Heart right ventricle (tissue), 16 donors: ENCODE results near the gene HSPA12B. TPM values are rescaled to one million over a fixed set of nuclear protein-coding genes. Genes with fewer than 3 reads are reported as not detected.

Experiments used
- ATAC-seq, 8 donors: fragments of 200-7000 bp; cut with Tn5 transposase; one replicate each; pipeline ENCODE4 v1.9.1; 2020; ENCODE audit warnings: mild to moderate bottlenecking in 8 of 8, moderate library complexity in 8 of 8, moderate number of reproducible peaks in 1 of 8
- DNase-seq, 2 donors: peaks; one replicate each; pipeline ENCODE4 v3.0.0-alpha.2; 2020
- H3K27ac ChIP-seq, 10 donors: fragments of 200-600 bp; sonication (generic) in 2 of 10; one replicate each; pipeline versions ENCODE4 v1.5.0 to v1.8.0; 2020 to 2022; ENCODE audit warnings: mild to moderate bottlenecking in 3 of 10
- H3K27me3 ChIP-seq, 7 donors: fragments of 200-600 bp; one replicate each; pipeline ENCODE4 v1.8.0; 2021 to 2022; ENCODE audit warnings: mild to moderate bottlenecking in 2 of 7
- H3K36me3 ChIP-seq, 9 donors: fragments of 200-600 bp; sonication (generic) in 1 of 9; one replicate each; pipeline versions ENCODE4 v1.5.0 to v1.8.0; 2020 to 2022; ENCODE audit warnings: mild to moderate bottlenecking in 2 of 9
- H3K4me1 ChIP-seq, 9 donors: fragments of 200-600 bp; sonication (generic) in 1 of 9; one replicate each; pipeline versions ENCODE4 v1.5.0 to v1.8.0; 2020 to 2022; ENCODE audit warnings: mild to moderate bottlenecking in 4 of 9
- H3K4me3 ChIP-seq, 10 donors: fragments of 200-600 bp; sonication (generic) in 2 of 10; one replicate each; pipeline versions ENCODE4 v1.5.0 to v1.8.0; 2020 to 2022; ENCODE audit warnings: mild to moderate bottlenecking in 7 of 10, moderate library complexity in 2 of 10
- H3K9me3 ChIP-seq, 11 donors: fragments of 200-600 bp in 10 of 11; sonication (generic) in 2 of 11; one replicate each; pipeline versions ENCODE4 v1.5.0 to v1.8.0; 2013 to 2022; ENCODE audit warnings: mild to moderate bottlenecking in 2 of 11, control low read depth in 1 of 11, moderate library complexity in 1 of 11
- CTCF ChIP-seq, 9 donors: fragments of 200-600 bp; sonication (generic) in 2 of 9; IDR thresholded peaks; one replicate each; pipeline versions ENCODE4 v1.5.0 to v1.8.0; 2021 to 2022; ENCODE audit warnings: antibody characterized with exemption in 9 of 9, mild to moderate bottlenecking in 5 of 9, moderate library complexity in 1 of 9
- WGBS, 2 donors: extraction: QIAGEN DNeasy Blood & Tissue Kit; methylation state at CpG; one replicate each; pipeline ENCODE4 v1.1.7; 2013; ENCODE audit warnings: inconsistent platforms in 1 of 2; 5-methylcytosine and 5-hydroxymethylcytosine counted together
- intact Hi-C, 10 donors: fragments of 100-400 bp; cut with DNase I; formaldehyde crosslinking; loops; one replicate each; pipeline versions ENCODE4 v1.11.1 to v1.14.2; 2022
- polyA plus RNA-seq, 2 donors: library from polyadenylated mRNA; stranded (reverse); fragments of 200-250 nt; gene quantifications; one replicate each; pipeline ENCODE4 v1.2.3, GENCODE V29; 2013
- total RNA-seq, 10 donors: library from RNA; stranded (reverse); fragmentation: NEBNext Ultra II Directional in 3 of 10; extraction: Animal tissue kit (Norgen Biotek cat#: 25700) in 3 of 10; gene quantifications; one replicate each; pipeline versions ENCODE4 v1.2.1 to v1.2.4, GENCODE V29; 2021 to 2023
- donor health status: Arrhythmogenic right ventricular cardiomyopathy.
- donor health status: ischemic (EF 13 %, LVEDD 7.1; RV severe dilation, severe dysfunction).
- donor health status: healthy with polysubstance abuse.
- donor health status: DM: no; HTN: yes; CAD: no.
- donor health status: DM: no; HTN: no; CAD: no.
- donor health status: ischemic (EF 25% LVEDD 6.9; RV normal size, moderate dysfunction).
- donor health status: ischemic (EF 25% LVEDD 5.7; RV mildly dilated, moderate dysfunction).
- donor health status: healthy.
- donor health status: DM: yes; HTN: yes; CAD: no.
- donor health status: Ischemic cardiomyopathy.
- donor health status: ischemic (EF 35%, LVEDD 5.7; RV mildly dilated, moderate dysfunction).
- donor health status: nonischemic (EF 11% LVEDD 7.7; RV severe dilation, severe dysfunction).
- donor health status: DM: yes; HTN: yes; CAD: no.
- donor health status: PGD.
- donor health status: ischemic (EF 29% LVEDD 5.4; RV normal size, mild dysfunction).
- donor health status: nonischemic (EF 23%, LVEDD 6.1; RV moderate dilation, normal function).

HSPA12B gene
- total and polyA plus RNA-seq, 12 donors = 8.4 to 26.5 (median 13.0) TPM

GRCh38 chr20:3704087-3704486 is 28.4 kb upstream of the HSPA12B start:
- Histone ChIP-seq H3K36me3 (peaks cover 0 to 38% (median 0%) of the 10 kb centered on the region in 9 donors), H3K9me3 (no peaks in the 10 kb centered on the region), H3K27ac (no peak overlapping the region), H3K27me3 (no peaks in the 10 kb centered on the region), H3K4me1 (peaks cover 0 to 13% (median 0%) of the 10 kb centered on the region in 9 donors), H3K4me3 (no peak overlapping the region)
- WGBS, 2 donors = 65 to 75% methylated on average over 5 of the region's 5 CpGs
- DNase-seq (no peak), ATAC-seq (no peak)
- intact Hi-C loops = no loop called here
- no peak for TF ChIP-seq CTCF (IDR thresholded peaks at IDR 0.05)

- 82 to 85% methylated on average over 14 of the region's 14 CpGs for WGBS, 2 donors
- no peak for DNase-seq
- ATAC-seq = no peak
Measured at GRCh38 chr20:3705491-3705969, 27.0 kb upstream of the HSPA12B start.

GRCh38 chr20:3705970-3706739 is 26.3 kb upstream of the HSPA12B start:
- intact Hi-C loops = loop anchor here in 1 of 10 donors (5.0 kb wide), 1 partner anchor 144 kb away; no protein-coding TSS in a partner anchor
- DNase-seq (no peak), ATAC-seq (peak in 1 of 8 donors; percentile 24)
- Histone ChIP-seq H3K9me3 (no peaks in the 10 kb centered on the region), H3K36me3 (peaks cover 0 to 36% (median 0%) of the 10 kb centered on the region in 9 donors), H3K4me1 (peaks cover 3 to 28% (median 12%) of the 10 kb centered on the region in 9 donors), H3K4me3 (no peak overlapping the region), H3K27me3 (no peaks in the 10 kb centered on the region), H3K27ac (no peak overlapping the region)
- TF ChIP-seq CTCF (IDR thresholded peaks at IDR 0.05) = no peak
- 96% methylated on average over 31 of the region's 31 CpGs for WGBS, 2 donors

More at GRCh38 chr20:3705491-3705969, 27.0 kb upstream of the HSPA12B start:
- H3K4me1 ChIP-seq = peaks cover 1 to 21% (median 6%) of the 10 kb centered on the region in 9 donors
- peaks cover 0 to 38% (median 0%) of the 10 kb centered on the region in 9 donors for H3K36me3 ChIP-seq
- no peak for TF ChIP-seq CTCF (IDR thresholded peaks at IDR 0.05)
- H3K27me3 ChIP-seq = no peaks in the 10 kb centered on the region
- intact Hi-C loops = loop anchor here in 1 of 10 donors (5.0 kb wide), 1 partner anchor 143 kb away; no protein-coding TSS in a partner anchor
- no peak overlapping the region for H3K4me3 ChIP-seq
- H3K27ac ChIP-seq = no peak overlapping the region
- no peaks in the 10 kb centered on the region for H3K9me3 ChIP-seq

GRCh38 chr20:3706774-3707507 is 25.5 kb upstream of the HSPA12B start:
- Histone ChIP-seq H3K9me3 (no peaks in the 10 kb centered on the region), H3K4me3 (no peak overlapping the region), H3K27ac (no peak overlapping the region), H3K36me3 (peaks cover 0 to 28% (median 0%) of the 10 kb centered on the region in 9 donors), H3K4me1 (peaks cover 3 to 34% (median 14%) of the 10 kb centered on the region in 9 donors), H3K27me3 (no peaks in the 10 kb centered on the region)
- DNase-seq (peak in 1 of 2 donors; percentile 33), ATAC-seq (peak in 5 of 8 donors; percentile 27 to 78 (median 64))
- no peak for TF ChIP-seq CTCF (IDR thresholded peaks at IDR 0.05)
- 83 to 86% methylated on average over 10 of the region's 10 CpGs for WGBS, 2 donors
- intact Hi-C loops = loop anchor here in 1 of 10 donors (5.0 kb wide), 1 partner anchor 145 kb away; no protein-coding TSS in a partner anchor
